Fibroblast of lung (primary cell): ENCODE results near the gene CACNA1A.

Experiments used
- EZH2 ChIP-seq: IDR thresholded peaks from 2 replicates; pipeline ENCODE4 v1.5.1; 2012; ENCODE audit warnings: low read length, control low read depth, mild to moderate bottlenecking; ENCODE audit errors: missing control alignments
- TF ChIP-seq, protein P1 (sequence below), 2 donors: IDR thresholded peaks in 1 of 2; conservative IDR thresholded peaks in 1 of 2; 1 replicate in 1 of 2; 2 replicates in 1 of 2; pipeline ENCODE4 v1.5.1; 2011 to 2012; ENCODE audit warnings: low read length in 2 of 2, control low read depth in 1 of 2, inconsistent platforms in 1 of 2, low read depth in 1 of 2, mild to moderate bottlenecking in 1 of 2

DNA sequence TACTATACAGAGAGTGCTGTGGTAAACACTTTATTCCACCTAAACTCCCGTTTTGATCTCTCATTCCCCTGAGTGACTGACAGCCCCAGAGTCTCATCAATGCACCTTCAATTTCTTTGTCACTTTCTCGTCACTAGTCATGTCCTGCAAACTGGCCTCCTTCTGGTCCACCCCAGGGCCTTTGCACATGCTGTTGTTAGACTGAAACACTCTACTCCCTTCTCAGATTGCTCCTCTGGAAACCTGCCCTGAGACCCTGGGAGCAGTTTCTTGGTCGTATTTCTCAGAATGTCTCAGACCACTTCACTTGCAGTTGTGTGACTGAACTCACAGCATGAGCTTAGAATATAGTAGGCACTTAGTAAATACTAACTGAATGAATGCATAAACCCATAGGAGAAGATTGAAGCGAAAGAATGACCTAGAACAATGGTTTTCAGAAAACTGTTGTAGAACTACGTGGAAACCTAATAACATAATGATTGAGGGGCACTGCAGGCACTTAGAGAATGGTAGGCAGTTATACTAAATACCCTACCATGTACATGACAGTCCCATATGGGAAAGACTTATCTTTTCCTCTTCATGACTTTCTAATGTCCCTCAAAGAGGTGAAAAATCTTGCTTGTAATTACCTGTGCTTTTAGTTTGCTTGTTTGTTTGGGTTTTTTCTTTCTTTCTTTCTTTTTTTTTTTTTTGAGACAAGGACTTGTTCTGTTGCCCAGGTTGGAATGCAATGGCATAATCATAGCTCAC, 211.3 kb downstream of the CACNA1A start:
- TF ChIP-seq, protein P1, sequence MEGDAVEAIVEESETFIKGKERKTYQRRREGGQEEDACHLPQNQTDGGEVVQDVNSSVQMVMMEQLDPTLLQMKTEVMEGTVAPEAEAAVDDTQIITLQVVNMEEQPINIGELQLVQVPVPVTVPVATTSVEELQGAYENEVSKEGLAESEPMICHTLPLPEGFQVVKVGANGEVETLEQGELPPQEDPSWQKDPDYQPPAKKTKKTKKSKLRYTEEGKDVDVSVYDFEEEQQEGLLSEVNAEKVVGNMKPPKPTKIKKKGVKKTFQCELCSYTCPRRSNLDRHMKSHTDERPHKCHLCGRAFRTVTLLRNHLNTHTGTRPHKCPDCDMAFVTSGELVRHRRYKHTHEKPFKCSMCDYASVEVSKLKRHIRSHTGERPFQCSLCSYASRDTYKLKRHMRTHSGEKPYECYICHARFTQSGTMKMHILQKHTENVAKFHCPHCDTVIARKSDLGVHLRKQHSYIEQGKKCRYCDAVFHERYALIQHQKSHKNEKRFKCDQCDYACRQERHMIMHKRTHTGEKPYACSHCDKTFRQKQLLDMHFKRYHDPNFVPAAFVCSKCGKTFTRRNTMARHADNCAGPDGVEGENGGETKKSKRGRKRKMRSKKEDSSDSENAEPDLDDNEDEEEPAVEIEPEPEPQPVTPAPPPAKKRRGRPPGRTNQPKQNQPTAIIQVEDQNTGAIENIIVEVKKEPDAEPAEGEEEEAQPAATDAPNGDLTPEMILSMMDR (conservative IDR thresholded peaks at IDR 0.05 in 1 of 2, IDR thresholded peaks at IDR 0.05 in 1 of 2; ENCODE audit: low read depth in 1 of 2, low read length in 2 of 2) = no peak
- TF ChIP-seq EZH2 = no peak
